ENCODE data around the gene C1R.

The C1R gene

GRCh38 chr12:7093486-7093885, 1.2 kb upstream of the C1R start:
- Histone ChIP-seq H3K27me3 (ENCODE audit: control insufficient read depth in 1 of 2, insufficient read depth in 2 of 2, low read length in 2 of 2) (no peaks in the 10 kb centered on the region), H3K4me3 (ENCODE audit: low read depth in 1 of 2, low read length in 2 of 2) (no peak overlapping the region), H3K9ac (ENCODE audit: low read length) (no peak overlapping the region), H3K27ac (ENCODE audit: low read depth, low read length) (no peak overlapping the region), H3K36me3 (ENCODE audit: insufficient read depth, low read length) (peaks cover 19% of the 10 kb centered on the region), H3K4me1 (ENCODE audit: insufficient read depth, low read length) (peaks cover 25% of the 10 kb centered on the region), H3K9me3 (ENCODE audit: low read length) (no peaks in the 10 kb centered on the region)

DNA sequence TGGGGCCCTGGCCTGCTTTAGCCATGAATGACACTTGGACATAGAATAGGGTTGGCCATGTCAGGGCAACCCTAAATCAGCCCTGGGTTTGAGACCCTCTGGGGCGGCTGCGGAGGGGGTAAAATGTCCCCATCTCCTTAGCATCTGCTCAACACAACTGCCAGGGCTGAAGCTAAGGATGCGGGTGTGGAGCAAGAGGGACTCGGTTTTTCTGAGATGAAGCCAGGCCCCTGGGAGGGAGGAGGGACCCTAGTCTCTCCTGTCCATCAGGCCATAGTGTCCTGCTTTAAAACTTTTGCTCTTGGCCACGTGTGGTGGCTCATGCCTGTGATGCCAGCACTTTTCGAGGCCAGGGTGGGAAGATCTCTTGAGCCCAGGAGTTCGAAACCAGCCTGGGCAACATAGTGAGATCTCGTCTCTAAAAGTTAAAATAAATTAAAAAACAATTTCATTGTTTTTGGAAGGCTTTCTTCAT, 778 bp upstream of the C1R start:
- peak overlapping the region in 1 of 2 donors; percentile 75 for H3K4me3 ChIP-seq (ENCODE audit: low read depth in 1 of 2, low read length in 2 of 2)
- peak overlapping the region; percentile 30 for H3K9ac ChIP-seq (ENCODE audit: low read length)
- peaks cover 25% of the 10 kb centered on the region for H3K4me1 ChIP-seq (ENCODE audit: insufficient read depth, low read length)

GRCh38 chr12:7091660-7092228, 501 bp downstream of the C1R start:
- Histone ChIP-seq H3K4me1 (ENCODE audit: insufficient read depth, low read length) (peaks cover 25% of the 10 kb centered on the region), H3K9ac (ENCODE audit: low read length) (peak overlapping the region; percentile 30), H3K9me3 (ENCODE audit: low read length) (no peaks in the 10 kb centered on the region), H3K27ac (ENCODE audit: low read depth, low read length) (peak overlapping the region; percentile 98), H3K4me3 (ENCODE audit: low read depth in 1 of 2, low read length in 2 of 2) (peak overlapping the region; percentile 62 to 75), H3K27me3 (ENCODE audit: control insufficient read depth in 1 of 2, insufficient read depth in 2 of 2, low read length in 2 of 2) (no peaks in the 10 kb centered on the region), H3K36me3 (ENCODE audit: insufficient read depth, low read length) (peaks cover 32% of the 10 kb centered on the region)

More for the DNA sequence above, 778 bp upstream of the C1R start:
- Histone ChIP-seq H3K27me3 (ENCODE audit: control insufficient read depth in 1 of 2, insufficient read depth in 2 of 2, low read length in 2 of 2) (no peaks in the 10 kb centered on the region), H3K9me3 (ENCODE audit: low read length) (no peaks in the 10 kb centered on the region), H3K27ac (ENCODE audit: low read depth, low read length) (peak overlapping the region; percentile 98), H3K36me3 (ENCODE audit: insufficient read depth, low read length) (peaks cover 24% of the 10 kb centered on the region)

DNA sequence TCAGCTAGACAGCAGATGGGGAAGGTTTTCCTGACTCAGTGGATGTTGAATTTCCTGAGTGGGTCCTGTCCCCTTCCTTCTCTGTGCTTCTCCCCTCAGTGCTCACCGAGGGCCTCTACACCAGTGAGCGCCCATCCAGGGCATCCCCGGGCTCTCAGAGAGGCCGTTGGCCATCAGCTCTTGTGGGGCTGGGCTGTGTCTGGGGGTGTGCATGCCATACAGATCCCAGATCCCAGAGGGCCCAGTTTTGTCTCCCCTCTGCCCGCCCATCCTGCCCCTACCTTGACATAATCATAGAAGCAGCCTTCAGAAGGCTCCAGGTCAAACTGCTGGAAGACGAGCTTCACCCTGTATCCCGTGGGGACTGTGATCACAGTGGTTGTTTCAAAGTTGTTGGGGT, 1.1 kb downstream of the C1R start:
- no peaks in the 10 kb centered on the region for H3K27me3 ChIP-seq (ENCODE audit: control insufficient read depth in 1 of 2, insufficient read depth in 2 of 2, low read length in 2 of 2)
- H3K9ac ChIP-seq (ENCODE audit: low read length) = peak overlapping the region; percentile 30
- H3K27ac ChIP-seq (ENCODE audit: low read depth, low read length) = peak overlapping the region; percentile 98
- H3K4me3 ChIP-seq (ENCODE audit: low read depth in 1 of 2, low read length in 2 of 2) = peak overlapping the region; percentile 62 to 75
- peaks cover 38% of the 10 kb centered on the region for H3K36me3 ChIP-seq (ENCODE audit: insufficient read depth, low read length)
- H3K4me1 ChIP-seq (ENCODE audit: insufficient read depth, low read length) = peaks cover 25% of the 10 kb centered on the region
- no peaks in the 10 kb centered on the region for H3K9me3 ChIP-seq (ENCODE audit: low read length)

GRCh38 chr12:7090222-7090998, 1.8 kb downstream of the C1R start:
- H3K9ac ChIP-seq (ENCODE audit: low read length) = peak overlapping the region; percentile 30
- H3K4me3 ChIP-seq (ENCODE audit: low read depth in 1 of 2, low read length in 2 of 2) = peak overlapping the region in 1 of 2 donors; percentile 75
- H3K9me3 ChIP-seq (ENCODE audit: low read length) = no peaks in the 10 kb centered on the region
- peaks cover 46% of the 10 kb centered on the region for H3K36me3 ChIP-seq (ENCODE audit: insufficient read depth, low read length)
- H3K4me1 ChIP-seq (ENCODE audit: insufficient read depth, low read length) = peaks cover 25% of the 10 kb centered on the region
- no peaks in the 10 kb centered on the region for H3K27me3 ChIP-seq (ENCODE audit: control insufficient read depth in 1 of 2, insufficient read depth in 2 of 2, low read length in 2 of 2)
- H3K27ac ChIP-seq (ENCODE audit: low read depth, low read length) = peak overlapping the region; percentile 98

DNA sequence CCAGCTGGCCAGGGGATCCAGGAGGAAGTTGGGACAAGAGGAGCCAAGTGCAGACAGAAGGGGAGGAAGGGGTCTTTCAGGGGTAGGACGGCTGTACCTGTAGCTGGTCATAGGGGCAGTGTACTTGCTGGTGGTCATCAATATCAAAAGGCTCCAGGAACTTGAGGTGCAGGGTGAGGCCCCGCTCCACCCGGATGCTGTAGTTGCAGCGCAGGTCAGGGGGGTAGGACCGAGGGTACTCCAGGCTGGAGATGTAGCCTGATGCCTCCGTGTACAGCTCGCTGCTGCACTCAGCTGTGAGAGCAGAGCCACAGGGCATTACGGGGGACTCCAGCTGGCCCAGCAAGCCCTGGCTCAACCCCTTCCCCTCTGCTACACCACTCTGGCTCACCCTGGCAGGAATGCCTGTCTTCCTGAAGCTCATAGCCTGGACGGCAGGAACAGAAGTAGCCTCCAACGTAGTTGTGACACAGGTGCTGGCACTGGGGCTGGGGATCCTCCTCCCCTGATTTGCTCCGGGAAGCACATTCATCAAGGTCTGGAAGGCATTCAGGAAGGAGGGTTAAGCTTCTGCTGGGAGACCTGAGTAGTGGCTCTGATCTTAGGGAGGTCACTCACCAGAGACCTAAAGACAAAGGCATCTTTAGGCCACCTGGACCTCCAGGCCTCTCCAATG, 2.9 kb downstream of the C1R start:
- Histone ChIP-seq H3K27ac (ENCODE audit: low read depth, low read length) (no peak overlapping the region), H3K4me1 (ENCODE audit: insufficient read depth, low read length) (peaks cover 25% of the 10 kb centered on the region), H3K36me3 (ENCODE audit: insufficient read depth, low read length) (peaks cover 56% of the 10 kb centered on the region), H3K27me3 (ENCODE audit: control insufficient read depth in 1 of 2, insufficient read depth in 2 of 2, low read length in 2 of 2) (no peaks in the 10 kb centered on the region), H3K9me3 (ENCODE audit: low read length) (no peaks in the 10 kb centered on the region), H3K4me3 (ENCODE audit: low read depth in 1 of 2, low read length in 2 of 2) (no peak overlapping the region), H3K9ac (ENCODE audit: low read length) (no peak overlapping the region)

GRCh38 chr12:7083125-7083524, 9.1 kb downstream of the C1R start:
- Histone ChIP-seq H3K36me3 (ENCODE audit: insufficient read depth, low read length) (peaks cover 59% of the 10 kb centered on the region), H3K27ac (ENCODE audit: low read depth, low read length) (no peak overlapping the region), H3K9me3 (ENCODE audit: low read length) (no peaks in the 10 kb centered on the region)

DNA sequence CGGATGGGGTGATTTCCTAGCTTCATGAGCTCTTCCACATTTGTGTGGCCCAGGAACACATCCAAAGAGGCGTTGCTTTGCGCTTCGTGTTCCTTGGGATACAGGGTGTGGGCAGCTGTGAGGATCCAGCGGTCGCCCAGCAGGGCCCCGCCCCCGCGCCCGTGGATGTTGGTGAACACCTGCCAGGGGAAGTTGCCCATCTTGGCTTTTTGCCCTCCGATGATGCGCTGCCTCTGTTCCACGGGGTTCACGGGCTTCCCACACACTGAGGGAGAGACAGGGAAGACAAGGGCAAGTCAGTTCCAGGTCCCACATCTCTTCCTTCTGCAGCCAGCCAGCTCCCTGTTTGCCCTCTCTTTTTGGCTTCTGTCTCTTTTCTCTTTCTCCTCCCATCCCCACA, 11.2 kb downstream of the C1R start:
- Histone ChIP-seq H3K9me3 (ENCODE audit: low read length) (no peaks in the 10 kb centered on the region), H3K4me3 (ENCODE audit: low read depth in 1 of 2, low read length in 2 of 2) (no peak overlapping the region), H3K4me1 (ENCODE audit: insufficient read depth, low read length) (no peaks in the 10 kb centered on the region), H3K27me3 (ENCODE audit: control insufficient read depth in 1 of 2, insufficient read depth in 2 of 2, low read length in 2 of 2) (no peaks in the 10 kb centered on the region), H3K27ac (ENCODE audit: low read depth, low read length) (no peak overlapping the region), H3K9ac (ENCODE audit: low read length) (no peak overlapping the region), H3K36me3 (ENCODE audit: insufficient read depth, low read length) (peaks cover 42% of the 10 kb centered on the region)

More at GRCh38 chr12:7083125-7083524, 9.1 kb downstream of the C1R start:
- Histone ChIP-seq H3K27me3 (ENCODE audit: control insufficient read depth in 1 of 2, insufficient read depth in 2 of 2, low read length in 2 of 2) (no peaks in the 10 kb centered on the region), H3K9ac (ENCODE audit: low read length) (no peak overlapping the region), H3K4me3 (ENCODE audit: low read depth in 1 of 2, low read length in 2 of 2) (no peak overlapping the region), H3K4me1 (ENCODE audit: insufficient read depth, low read length) (no peaks in the 10 kb centered on the region)

DNA sequence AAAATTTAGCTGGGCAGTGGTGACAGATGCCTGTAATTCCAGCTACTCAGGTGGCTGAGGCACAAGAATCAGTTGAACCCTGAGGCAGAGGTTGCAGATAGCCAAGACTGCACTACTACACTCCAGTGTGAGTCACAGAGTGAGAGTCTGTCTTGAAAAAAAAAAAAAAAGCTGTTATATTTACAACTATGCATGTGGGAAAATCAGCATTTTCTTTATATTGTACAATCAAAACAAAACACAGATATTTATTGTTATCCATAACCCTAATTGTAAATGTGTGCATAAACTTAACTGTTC, 12.5 kb downstream of the C1R start:
- H3K4me3 ChIP-seq (ENCODE audit: low read depth in 1 of 2, low read length in 2 of 2) = no peak overlapping the region
- H3K27me3 ChIP-seq (ENCODE audit: control insufficient read depth in 1 of 2, insufficient read depth in 2 of 2, low read length in 2 of 2) = no peaks in the 10 kb centered on the region
- no peaks in the 10 kb centered on the region for H3K4me1 ChIP-seq (ENCODE audit: insufficient read depth, low read length)
- H3K36me3 ChIP-seq (ENCODE audit: insufficient read depth, low read length) = peaks cover 29% of the 10 kb centered on the region
- H3K9me3 ChIP-seq (ENCODE audit: low read length) = no peaks in the 10 kb centered on the region
- H3K27ac ChIP-seq (ENCODE audit: low read depth, low read length) = no peak overlapping the region
- no peak overlapping the region for H3K9ac ChIP-seq (ENCODE audit: low read length)

- no peak overlapping the region for H3K27ac ChIP-seq (ENCODE audit: low read depth, low read length)
- H3K4me1 ChIP-seq (ENCODE audit: insufficient read depth, low read length) = no peaks in the 10 kb centered on the region
- no peaks in the 10 kb centered on the region for H3K27me3 ChIP-seq (ENCODE audit: control insufficient read depth in 1 of 2, insufficient read depth in 2 of 2, low read length in 2 of 2)
- H3K9ac ChIP-seq (ENCODE audit: low read length) = no peak overlapping the region
- peaks cover 21% of the 10 kb centered on the region for H3K36me3 ChIP-seq (ENCODE audit: insufficient read depth, low read length)
- no peaks in the 10 kb centered on the region for H3K9me3 ChIP-seq (ENCODE audit: low read length)
- H3K4me3 ChIP-seq (ENCODE audit: low read depth in 1 of 2, low read length in 2 of 2) = no peak overlapping the region
Observed at GRCh38 chr12:7078163-7078562, 14.1 kb downstream of the C1R start.

DNA sequence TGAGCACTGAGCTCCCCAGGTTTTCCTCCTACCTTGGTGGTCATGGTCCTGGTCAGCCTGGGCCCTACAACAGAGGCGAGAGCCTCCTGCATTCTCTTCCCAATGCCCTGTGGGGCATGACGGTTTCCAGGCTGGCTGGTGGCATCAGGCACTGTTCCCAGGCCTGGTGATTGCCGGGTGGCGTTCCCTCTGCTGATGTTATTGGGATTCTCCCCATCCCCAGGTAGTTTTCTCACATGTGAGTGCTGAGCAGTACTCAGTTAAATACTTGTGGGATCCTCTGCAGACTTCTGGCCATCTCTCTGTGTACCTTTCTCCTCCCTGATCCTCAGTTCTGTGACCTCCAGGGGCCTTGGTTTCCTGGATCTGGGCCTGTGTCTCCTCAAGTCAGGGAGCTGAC, 15.8 kb downstream of the C1R start:
- H3K27me3 ChIP-seq (ENCODE audit: control insufficient read depth in 1 of 2, insufficient read depth in 2 of 2, low read length in 2 of 2) = no peaks in the 10 kb centered on the region
- H3K9me3 ChIP-seq (ENCODE audit: low read length) = no peaks in the 10 kb centered on the region
- no peak overlapping the region for H3K4me3 ChIP-seq (ENCODE audit: low read depth in 1 of 2, low read length in 2 of 2)
- no peaks in the 10 kb centered on the region for H3K4me1 ChIP-seq (ENCODE audit: insufficient read depth, low read length)
- peaks cover 9% of the 10 kb centered on the region for H3K36me3 ChIP-seq (ENCODE audit: insufficient read depth, low read length)
- H3K9ac ChIP-seq (ENCODE audit: low read length) = no peak overlapping the region
- no peak overlapping the region for H3K27ac ChIP-seq (ENCODE audit: low read depth, low read length)
